Measurements from ENCODE around the gene WNT3.

DNA sequence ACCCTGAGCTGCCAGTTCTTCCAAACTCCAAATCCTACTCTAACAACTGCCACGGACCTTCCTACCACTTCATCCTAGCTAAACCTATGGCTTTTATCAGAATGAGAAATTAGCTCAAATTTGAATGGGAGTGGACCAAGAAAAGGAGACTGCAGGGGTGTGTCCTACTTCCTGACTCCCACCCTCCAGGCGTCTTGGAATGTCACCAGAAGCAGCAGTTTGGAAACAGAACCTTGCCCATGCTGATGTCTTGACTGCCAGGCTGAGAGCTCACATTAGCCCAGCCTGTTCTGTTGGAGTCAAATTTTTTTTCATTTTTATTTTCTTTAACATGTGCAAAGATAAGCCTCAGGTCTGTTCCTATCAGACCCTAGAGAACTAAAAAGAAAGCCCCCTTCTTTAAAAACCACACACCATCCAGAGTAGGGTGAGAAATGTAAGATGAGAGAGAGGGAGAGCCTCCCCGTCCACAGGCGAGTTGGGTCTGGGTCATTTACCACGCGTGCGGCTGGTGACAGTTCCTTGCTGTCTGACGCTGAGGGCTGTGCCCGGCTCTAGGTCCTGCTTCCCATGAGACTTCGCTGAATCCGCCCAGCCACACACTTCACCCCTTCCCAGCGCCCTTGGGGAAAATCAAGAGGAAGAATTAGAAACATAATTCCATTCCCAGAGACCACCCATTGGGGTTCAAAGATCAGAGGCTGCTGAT lies 54.3 kb downstream of the WNT3 start:
- TF ChIP-seq, protein P1, sequence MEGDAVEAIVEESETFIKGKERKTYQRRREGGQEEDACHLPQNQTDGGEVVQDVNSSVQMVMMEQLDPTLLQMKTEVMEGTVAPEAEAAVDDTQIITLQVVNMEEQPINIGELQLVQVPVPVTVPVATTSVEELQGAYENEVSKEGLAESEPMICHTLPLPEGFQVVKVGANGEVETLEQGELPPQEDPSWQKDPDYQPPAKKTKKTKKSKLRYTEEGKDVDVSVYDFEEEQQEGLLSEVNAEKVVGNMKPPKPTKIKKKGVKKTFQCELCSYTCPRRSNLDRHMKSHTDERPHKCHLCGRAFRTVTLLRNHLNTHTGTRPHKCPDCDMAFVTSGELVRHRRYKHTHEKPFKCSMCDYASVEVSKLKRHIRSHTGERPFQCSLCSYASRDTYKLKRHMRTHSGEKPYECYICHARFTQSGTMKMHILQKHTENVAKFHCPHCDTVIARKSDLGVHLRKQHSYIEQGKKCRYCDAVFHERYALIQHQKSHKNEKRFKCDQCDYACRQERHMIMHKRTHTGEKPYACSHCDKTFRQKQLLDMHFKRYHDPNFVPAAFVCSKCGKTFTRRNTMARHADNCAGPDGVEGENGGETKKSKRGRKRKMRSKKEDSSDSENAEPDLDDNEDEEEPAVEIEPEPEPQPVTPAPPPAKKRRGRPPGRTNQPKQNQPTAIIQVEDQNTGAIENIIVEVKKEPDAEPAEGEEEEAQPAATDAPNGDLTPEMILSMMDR (IDR thresholded peaks at IDR 0.05) = no peak
- TF ChIP-seq POLR2A (IDR thresholded peaks at IDR 0.05) (no peak), EP300 (IDR thresholded peaks at IDR 0.05; ENCODE audit: low read depth) (no peak)

Data from transverse colon (tissue), 3 donors.